Measurements from ENCODE around the gene LPP. TPM values are rescaled to one million over a fixed set of nuclear protein-coding genes. Genes with fewer than 3 reads are reported as not detected.

LPP gene
- total and polyA plus RNA-seq, 9 of the 15 experiments (the other 6 are each of a cell fraction or from before 2014, with no cell fraction given) = 0.07 to 0.18 TPM; not detected in 7

- Histone ChIP-seq H3K27ac (ENCODE audit: extremely low read depth, low read depth, low read length) (no peak overlapping the region), H3K9ac (ENCODE audit: insufficient read depth in 1 of 2, low read depth in 2 of 2, low read length in 2 of 2) (no peak overlapping the region), H3K4me2 (ENCODE audit: insufficient read depth, low read length) (no peak overlapping the region), H4K20me1 (replicated peaks; ENCODE audit: control insufficient read depth, insufficient read depth, low read length) (no peaks in the 10 kb centered on the region), H3K4me3 (no peak overlapping the region), H3K9me3 (replicated peaks; ENCODE audit: control insufficient read depth, insufficient read depth, low read depth, low read length) (no peaks in the 10 kb centered on the region), H3K36me3 (ENCODE audit: control insufficient read depth, insufficient read depth, low read length) (no peaks in the 10 kb centered on the region), H3K79me2 (ENCODE audit: control insufficient read depth, insufficient read depth, low read length) (no peaks in the 10 kb centered on the region), H2AFZ (ENCODE audit: low read depth, low read length) (no peak overlapping the region), H3K9me1 (ENCODE audit: control insufficient read depth, insufficient read depth, low read length) (no peaks in the 10 kb centered on the region), H3K27me3 (ENCODE audit: control insufficient read depth in 2 of 2, insufficient read depth in 2 of 2, low read length in 2 of 2) (no peaks in the 10 kb centered on the region), H3K4me1 (replicated peaks in 1 of 2; ENCODE audit: control insufficient read depth in 2 of 2, insufficient read depth in 2 of 2, low read length in 2 of 2) (no peaks in the 10 kb centered on the region)
- TF ChIP-seq TRIM28 (IDR thresholded peaks at IDR 0.05) = no peak
- no peak for TF ChIP-seq ZKSCAN8 (CRISPR knock-in tag; IDR thresholded peaks at IDR 0.05)
- no peak for TF ChIP-seq IRF2 (CRISPR knock-in tag; IDR thresholded peaks at IDR 0.05)
- no TSS peak for BruUV-seq (replicated peaks)
- in situ Hi-C loops (cut with MboI) = no loop called here
- ATAC-seq = no peak
- POLR2A ChIA-PET = no interaction called here
- intact Hi-C loops (cut with micrococcal nuclease) = no loop called here
- CTCF ChIA-PET (ENCODE audit: low intra/inter-chr PET ratio) = no interaction called here
- no peak for DNase-seq (ENCODE audit: extremely low read depth in 1 of 4, low spot score in 3 of 4)
- no peak for FAIRE-seq
- WGBS (ENCODE audit: insufficient coverage, low coverage, missing lambda C conversion rate) = 10% methylated on average over 2 of the region's 2 CpGs
Measured at GRCh38 chr3:188661806-188662205, 507.8 kb downstream of the LPP start.

GRCh38 chr3:188662214-188662613 is 508.3 kb downstream of the LPP start:
- Histone ChIP-seq H3K4me3 (no peak overlapping the region), H4K20me1 (replicated peaks; ENCODE audit: control insufficient read depth, insufficient read depth, low read length) (no peaks in the 10 kb centered on the region), H3K9ac (ENCODE audit: insufficient read depth in 1 of 2, low read depth in 2 of 2, low read length in 2 of 2) (no peak overlapping the region), H3K9me1 (ENCODE audit: control insufficient read depth, insufficient read depth, low read length) (no peaks in the 10 kb centered on the region), H3K27me3 (ENCODE audit: control insufficient read depth in 2 of 2, insufficient read depth in 2 of 2, low read length in 2 of 2) (no peaks in the 10 kb centered on the region), H3K9me3 (replicated peaks; ENCODE audit: control insufficient read depth, insufficient read depth, low read depth, low read length) (no peaks in the 10 kb centered on the region), H2AFZ (ENCODE audit: low read depth, low read length) (no peak overlapping the region), H3K27ac (ENCODE audit: extremely low read depth, low read depth, low read length) (no peak overlapping the region), H3K4me1 (replicated peaks in 1 of 2; ENCODE audit: control insufficient read depth in 2 of 2, insufficient read depth in 2 of 2, low read length in 2 of 2) (no peaks in the 10 kb centered on the region), H3K4me2 (ENCODE audit: insufficient read depth, low read length) (no peak overlapping the region), H3K79me2 (ENCODE audit: control insufficient read depth, insufficient read depth, low read length) (no peaks in the 10 kb centered on the region), H3K36me3 (ENCODE audit: control insufficient read depth, insufficient read depth, low read length) (no peaks in the 10 kb centered on the region)
- POLR2A ChIA-PET = no interaction called here
- no peak for FAIRE-seq
- 0% methylated on average over 1 of the region's 1 CpG for WGBS (ENCODE audit: insufficient coverage, low coverage, missing lambda C conversion rate)
- intact Hi-C loops (cut with micrococcal nuclease) = no loop called here
- in situ Hi-C loops (cut with MboI) = no loop called here
- no peak for ATAC-seq
- TF ChIP-seq ZNF696 (CRISPR knock-in tag; conservative IDR thresholded peaks at IDR 0.05) = no peak
- TF ChIP-seq GATA2 (CRISPR knock-in tag; IDR thresholded peaks at IDR 0.05) = no peak
- no peak for TF ChIP-seq MTF1 (CRISPR knock-in tag; IDR thresholded peaks at IDR 0.05; ENCODE audit: borderline replicate concordance)
- TF ChIP-seq BACH1 (tag; IDR thresholded peaks at IDR 0.05) = no peak
- TF ChIP-seq PHB2 (IDR thresholded peaks at IDR 0.05; ENCODE audit: low read depth) = no peak
- no peak for TF ChIP-seq ZFP1 (CRISPR knock-in tag; IDR thresholded peaks at IDR 0.05)
- TF ChIP-seq SRSF1 (IDR thresholded peaks at IDR 0.05; ENCODE audit: low read depth, low read length) = no peak
- CTCF ChIA-PET (ENCODE audit: low intra/inter-chr PET ratio) = no interaction called here
- no TSS peak for BruUV-seq (replicated peaks)
- no peak for DNase-seq (ENCODE audit: extremely low read depth in 1 of 4, low spot score in 3 of 4)

Measured in K562 (cell line).